Mesendoderm (in vitro differentiated cells): ENCODE results near the gene EPS8L1.

Experiments
- DNase-seq: peaks from one replicate; pipeline ENCODE4 v3.0.0; 2013
- H2AK5ac ChIP-seq: 2 replicates; pipeline ENCODE4 v1.6.1; 2013; ENCODE audit warnings: low read length, inconsistent platforms
- H2BK120ac ChIP-seq: 2 replicates; pipeline ENCODE4 v1.6.1; 2013; ENCODE audit warnings: low read depth, mild to moderate bottlenecking, low read length, moderate library complexity, mixed read lengths
- H2BK15ac ChIP-seq: replicated peaks from 2 replicates; pipeline ENCODE4 v1.6.1; 2013; ENCODE audit warnings: low read depth, mild to moderate bottlenecking, moderate library complexity
- H2BK5ac ChIP-seq: 2 replicates; pipeline ENCODE4 v1.6.1; 2013; ENCODE audit warnings: low read length, inconsistent platforms
- H3K18ac ChIP-seq: 2 replicates; pipeline ENCODE4 v1.6.1; 2013; ENCODE audit warnings: mild to moderate bottlenecking, low read length, mixed read lengths
- H3K23ac ChIP-seq: one replicate; pipeline ENCODE4 v1.6.1; 2013; ENCODE audit warnings: low read length
- H3K27ac ChIP-seq: 2 replicates; pipeline ENCODE4 v1.5.1; 2013; ENCODE audit warnings: low read depth, mild to moderate bottlenecking, inconsistent platforms, low read length, moderate library complexity
- H3K27me3 ChIP-seq: 2 replicates; pipeline ENCODE4 v1.6.1; 2013; ENCODE audit warnings: low read length, control low read depth, mild to moderate bottlenecking, inconsistent platforms; ENCODE audit not compliant: insufficient read depth, poor library complexity
- H3K36me3 ChIP-seq: 2 replicates; pipeline ENCODE4 v1.6.1; 2013; ENCODE audit warnings: low read length, inconsistent platforms; ENCODE audit not compliant: control insufficient read depth, insufficient read depth
- H3K4ac ChIP-seq: one replicate; pipeline ENCODE4 v1.6.1; 2013; ENCODE audit warnings: low read depth, mild to moderate bottlenecking, low read length, moderate library complexity
- H3K4me1 ChIP-seq: 2 replicates; pipeline ENCODE4 v1.6.1; 2013; ENCODE audit warnings: low read depth, low read length, inconsistent platforms; ENCODE audit not compliant: control insufficient read depth
- H3K4me2 ChIP-seq: 2 replicates; pipeline ENCODE4 v1.6.1; 2013; ENCODE audit warnings: low read length
- H3K4me3 ChIP-seq: 2 replicates; pipeline ENCODE4 v1.5.1; 2013; ENCODE audit warnings: mild to moderate bottlenecking, low read length
- H3K56ac ChIP-seq: one replicate; pipeline ENCODE4 v1.6.1; 2013; ENCODE audit warnings: low read length
- H3K79me1 ChIP-seq: 2 replicates; pipeline ENCODE4 v1.6.1; 2013; ENCODE audit warnings: low read length, inconsistent platforms
- H3K79me2 ChIP-seq: 2 replicates; pipeline ENCODE4 v1.6.1; 2013; ENCODE audit warnings: mild to moderate bottlenecking, low read length; ENCODE audit not compliant: control insufficient read depth, insufficient read depth
- H3K9ac ChIP-seq: 2 replicates; pipeline ENCODE4 v1.6.1; 2013; ENCODE audit warnings: low read length, inconsistent platforms
- H4K5ac ChIP-seq: one replicate; pipeline ENCODE4 v1.6.1; 2013; ENCODE audit warnings: low read length
- H4K8ac ChIP-seq: one replicate; pipeline ENCODE4 v1.6.1; 2013; ENCODE audit warnings: low read depth, mild to moderate bottlenecking, control low read depth, low read length, moderate library complexity
- WGBS: extraction: QIAGEN DNeasy Blood & Tissue Kit; methylation state at CpG from one replicate; pipeline ENCODE4 v1.1.7; 2013; ENCODE audit warnings: low lambda C conversion rate, missing lambda C conversion rate; ENCODE audit not compliant: insufficient coverage; ENCODE audit errors: extremely low coverage; 5-methylcytosine and 5-hydroxymethylcytosine counted together

Gene EPS8L1

GRCh38 chr19:55115446-55116065, 39.9 kb downstream of the EPS8L1 start:
- Histone ChIP-seq H2BK120ac (no peak overlapping the region), H3K36me3 (no peaks in the 10 kb centered on the region), H2BK5ac (no peak overlapping the region), H3K56ac (peak overlapping the region; percentile 96), H3K9ac (peak overlapping the region; percentile 95), H3K23ac (no peak overlapping the region), H3K27ac (no peak overlapping the region), H3K4me1 (peaks cover 8% of the 10 kb centered on the region), H3K4me2 (peak overlapping the region; percentile 93), H3K79me1 (peaks cover 36% of the 10 kb centered on the region), H2AK5ac (no peak overlapping the region), H3K4me3 (no peak overlapping the region), H2BK15ac (no peak overlapping the region), H4K5ac (no peak overlapping the region), H3K27me3 (no peaks in the 10 kb centered on the region), H3K79me2 (peaks cover 40% of the 10 kb centered on the region), H4K8ac (no peak overlapping the region), H3K18ac (no peak overlapping the region), H3K4ac (no peak overlapping the region)
- peak; percentile 66 for DNase-seq
- no CpG with 5 or more reads among the region's 13 CpGs for WGBS

GRCh38 chr19:55116232-55116858, 40.7 kb downstream of the EPS8L1 start:
- Histone ChIP-seq H3K4me1 (peaks cover 8% of the 10 kb centered on the region), H3K27me3 (no peaks in the 10 kb centered on the region), H3K79me2 (peaks cover 40% of the 10 kb centered on the region), H3K36me3 (no peaks in the 10 kb centered on the region), H3K79me1 (peaks cover 36% of the 10 kb centered on the region), H4K5ac (no peak overlapping the region), H2BK15ac (no peak overlapping the region), H3K4me2 (peak overlapping the region; percentile 93), H3K23ac (peak overlapping the region; percentile 94), H2AK5ac (peak overlapping the region; percentile 78), H4K8ac (no peak overlapping the region), H3K56ac (peak overlapping the region; percentile 96), H3K4ac (no peak overlapping the region), H2BK120ac (no peak overlapping the region), H2BK5ac (no peak overlapping the region), H3K27ac (no peak overlapping the region), H3K9ac (peak overlapping the region; percentile 95), H3K4me3 (peak overlapping the region; percentile 91), H3K18ac (no peak overlapping the region)
- WGBS, result no CpG with 5 or more reads among the region's 25 CpGs
- peak; percentile 64 for DNase-seq

- H3K23ac ChIP-seq, result peak within 1 kb of the TSS; percentile 94
- H2BK5ac ChIP-seq, result no peak within 1 kb of the TSS
- no CpG with 5 or more reads among the region's 97 CpGs for WGBS
- H3K79me2 ChIP-seq, result peaks cover 40% of the 10 kb centered on the region
- no peak within 1 kb of the TSS for H3K27ac ChIP-seq
- peak within 1 kb of the TSS; percentile 83 for H4K8ac ChIP-seq
- no peaks in the 10 kb centered on the region for H3K36me3 ChIP-seq
- H3K4me1 ChIP-seq, result peaks cover 8% of the 10 kb centered on the region
- H2BK15ac ChIP-seq, result no peak within 1 kb of the TSS
- no peaks in the 10 kb centered on the region for H3K27me3 ChIP-seq
- peak within 1 kb of the TSS; percentile 55 for H3K18ac ChIP-seq
- peak within 1 kb of the TSS; percentile 96 for H3K56ac ChIP-seq
- H3K4me3 ChIP-seq, result peak within 1 kb of the TSS; percentile 91
- H3K4me2 ChIP-seq, result peak within 1 kb of the TSS; percentile 93
- H2AK5ac ChIP-seq, result peak within 1 kb of the TSS; percentile 78
- no peak within 1 kb of the TSS for H2BK120ac ChIP-seq
- no peak for DNase-seq
- H3K9ac ChIP-seq, result peak within 1 kb of the TSS; percentile 95
- peaks cover 34% of the 10 kb centered on the region for H3K79me1 ChIP-seq
- H4K5ac ChIP-seq, result no peak within 1 kb of the TSS
- peak within 1 kb of the TSS; percentile 56 for H3K4ac ChIP-seq
These were observed 41.4 kb downstream of the EPS8L1 start, which contains the start of gene PPP1R12C for GRCh38 chr19:55116859-55117662. Gene PPP1R12C, minus strand, starts transcription at chr19:55117637. Its CDS starts 94 bp downstream, at chr19:55117543.

- Histone ChIP-seq H3K18ac (peak overlapping the region; percentile 13), H3K27me3 (no peaks in the 10 kb centered on the region), H3K9ac (peak overlapping the region; percentile 72), H3K79me2 (peaks cover 37% of the 10 kb centered on the region), H3K4ac (no peak overlapping the region), H3K4me1 (peaks cover 8% of the 10 kb centered on the region), H3K79me1 (peaks cover 27% of the 10 kb centered on the region), H2BK120ac (no peak overlapping the region), H3K4me2 (peak overlapping the region; percentile 77), H2BK15ac (no peak overlapping the region), H4K8ac (peak overlapping the region; percentile 66), H2AK5ac (no peak overlapping the region), H4K5ac (no peak overlapping the region), H3K36me3 (no peaks in the 10 kb centered on the region), H3K56ac (peak overlapping the region; percentile 88), H3K4me3 (peak overlapping the region; percentile 75), H2BK5ac (no peak overlapping the region), H3K27ac (no peak overlapping the region), H3K23ac (no peak overlapping the region)
- peak; percentile 100 for DNase-seq
- no CpG with 5 or more reads among the region's 44 CpGs for WGBS
These were observed 42.2 kb downstream of the EPS8L1 start for GRCh38 chr19:55117663-55118391.

GRCh38 chr19:55118401-55118991, 42.8 kb downstream of the EPS8L1 start:
- no peak overlapping the region for H3K27ac ChIP-seq
- no CpG with 5 or more reads among the region's 22 CpGs for WGBS

More at GRCh38 chr19:55118401-55118991, 42.8 kb downstream of the EPS8L1 start:
- H3K23ac ChIP-seq, result no peak overlapping the region
- peak overlapping the region; percentile 72 for H3K9ac ChIP-seq
- peak; percentile 95 for DNase-seq
- H3K79me1 ChIP-seq, result peaks cover 22% of the 10 kb centered on the region
- no peak overlapping the region for H3K4ac ChIP-seq
- H3K79me2 ChIP-seq, result peaks cover 32% of the 10 kb centered on the region
- no peak overlapping the region for H4K5ac ChIP-seq
- H3K4me3 ChIP-seq, result peak overlapping the region; percentile 75
- peak overlapping the region; percentile 66 for H4K8ac ChIP-seq
- H3K4me2 ChIP-seq, result peak overlapping the region; percentile 81
- H3K56ac ChIP-seq, result peak overlapping the region; percentile 88
- no peak overlapping the region for H3K18ac ChIP-seq
- H2BK120ac ChIP-seq, result no peak overlapping the region
- no peaks in the 10 kb centered on the region for H3K36me3 ChIP-seq
- H2AK5ac ChIP-seq, result no peak overlapping the region
- H2BK5ac ChIP-seq, result peak overlapping the region; percentile 15
- no peak overlapping the region for H2BK15ac ChIP-seq
- peaks cover 8% of the 10 kb centered on the region for H3K4me1 ChIP-seq
- H3K27me3 ChIP-seq, result no peaks in the 10 kb centered on the region
